ENCODE measurements around the gene TMED5. TPM values are rescaled to one million over a fixed set of nuclear protein-coding genes. Genes with fewer than 3 reads are reported as not detected.

The TMED5 gene
- total RNA-seq, 1 donor from 2014 or later, result 34.3 TPM

DNA sequence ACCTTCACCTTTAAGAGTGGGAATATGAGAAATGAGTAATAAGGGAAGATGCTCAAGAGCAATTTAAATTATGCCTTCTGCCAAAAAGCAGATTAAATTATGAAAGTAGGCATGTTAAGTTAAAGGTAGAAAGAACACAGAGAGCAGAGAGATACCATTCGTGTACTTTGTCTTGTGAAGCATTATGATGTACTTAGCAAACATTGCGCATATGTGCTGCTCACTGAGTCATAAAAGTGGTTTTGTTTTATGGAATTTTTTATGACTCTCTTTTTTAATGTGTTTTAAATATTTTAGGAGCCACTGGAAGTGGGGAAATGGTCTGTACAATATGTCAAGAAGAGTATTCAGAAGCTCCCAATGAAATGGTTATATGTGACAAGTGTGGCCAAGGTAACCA, 65.8 kb downstream of the TMED5 start:
- Histone ChIP-seq H3K27ac (no peak overlapping the region), H3K9me3 (ENCODE audit: low read depth) (no peaks in the 10 kb centered on the region), H3F3A (ENCODE audit: low read depth) (no peaks in the 10 kb centered on the region), H3K9ac (no peak overlapping the region), H3K4me3 (no peak overlapping the region), H3K27me3 (no peaks in the 10 kb centered on the region), H2AFZ (replicated peaks) (no peak overlapping the region), H3K4me2 (no peak overlapping the region), H3K79me2 (ENCODE audit: low read depth) (peaks cover 71% of the 10 kb centered on the region), H4K20me1 (ENCODE audit: low read depth) (peaks cover 49% of the 10 kb centered on the region), H3K4me1 (no peaks in the 10 kb centered on the region), H3K36me3 (peaks cover 33% of the 10 kb centered on the region)
- no peaks in the 10 kb centered on the region for H3K27me3 Mint-ChIP-seq (ENCODE audit: insufficient read depth, low read depth)
- no peak overlapping the region for H3K4me3 Mint-ChIP-seq
- TF ChIP-seq EZH2phosphoT487 (IDR thresholded peaks at IDR 0.05) (no peak), EZH2 (IDR thresholded peaks at IDR 0.05) (no peak)
- TF ChIP-seq, protein P1, sequence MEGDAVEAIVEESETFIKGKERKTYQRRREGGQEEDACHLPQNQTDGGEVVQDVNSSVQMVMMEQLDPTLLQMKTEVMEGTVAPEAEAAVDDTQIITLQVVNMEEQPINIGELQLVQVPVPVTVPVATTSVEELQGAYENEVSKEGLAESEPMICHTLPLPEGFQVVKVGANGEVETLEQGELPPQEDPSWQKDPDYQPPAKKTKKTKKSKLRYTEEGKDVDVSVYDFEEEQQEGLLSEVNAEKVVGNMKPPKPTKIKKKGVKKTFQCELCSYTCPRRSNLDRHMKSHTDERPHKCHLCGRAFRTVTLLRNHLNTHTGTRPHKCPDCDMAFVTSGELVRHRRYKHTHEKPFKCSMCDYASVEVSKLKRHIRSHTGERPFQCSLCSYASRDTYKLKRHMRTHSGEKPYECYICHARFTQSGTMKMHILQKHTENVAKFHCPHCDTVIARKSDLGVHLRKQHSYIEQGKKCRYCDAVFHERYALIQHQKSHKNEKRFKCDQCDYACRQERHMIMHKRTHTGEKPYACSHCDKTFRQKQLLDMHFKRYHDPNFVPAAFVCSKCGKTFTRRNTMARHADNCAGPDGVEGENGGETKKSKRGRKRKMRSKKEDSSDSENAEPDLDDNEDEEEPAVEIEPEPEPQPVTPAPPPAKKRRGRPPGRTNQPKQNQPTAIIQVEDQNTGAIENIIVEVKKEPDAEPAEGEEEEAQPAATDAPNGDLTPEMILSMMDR (IDR thresholded peaks at IDR 0.05), result no peak
- H3K36me3 Mint-ChIP-seq, result peaks cover 16% of the 10 kb centered on the region
- peaks cover 3% of the 10 kb centered on the region for H3K9me3 Mint-ChIP-seq
- H3K27ac Mint-ChIP-seq, result no peak overlapping the region
- no peak for DNase-seq (ENCODE audit: low spot score)
- H3K4me1 Mint-ChIP-seq, result no peaks in the 10 kb centered on the region

DNA sequence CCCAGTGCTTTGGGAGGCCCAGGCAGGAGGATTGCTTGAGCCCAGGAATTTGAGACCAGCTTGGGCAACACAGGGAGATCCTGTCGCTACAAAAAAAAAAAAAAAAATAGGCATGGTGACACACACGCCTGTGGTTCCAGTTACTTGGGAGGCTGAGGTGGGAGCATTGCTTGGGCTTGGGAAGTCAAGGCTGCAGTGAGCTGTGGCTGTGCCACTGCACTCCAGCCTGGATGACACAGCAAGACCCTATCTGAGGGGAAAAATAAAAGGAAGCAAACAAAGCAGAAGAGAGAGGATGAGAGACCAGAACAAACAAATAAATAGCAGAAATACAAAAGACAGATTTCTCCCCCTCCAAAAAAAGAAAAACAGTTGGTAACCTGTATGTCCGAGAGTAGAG, 67.1 kb downstream of the TMED5 start:
- no peaks in the 10 kb centered on the region for H3F3A ChIP-seq (ENCODE audit: low read depth)
- no peak overlapping the region for H3K4me3 Mint-ChIP-seq
- no peaks in the 10 kb centered on the region for H3K4me1 ChIP-seq
- no peak overlapping the region for H3K9ac ChIP-seq
- no peak overlapping the region for H2AFZ ChIP-seq (replicated peaks)
- no peaks in the 10 kb centered on the region for H3K27me3 Mint-ChIP-seq (ENCODE audit: insufficient read depth, low read depth)
- TF ChIP-seq EZH2phosphoT487 (IDR thresholded peaks at IDR 0.05) (no peak), EZH2 (IDR thresholded peaks at IDR 0.05) (no peak)
- TF ChIP-seq, protein P1 (IDR thresholded peaks at IDR 0.05), result no peak
- no peaks in the 10 kb centered on the region for H3K9me3 ChIP-seq (ENCODE audit: low read depth)
- no peak overlapping the region for H3K27ac Mint-ChIP-seq
- DNase-seq (ENCODE audit: low spot score), result no peak
- H3K27ac ChIP-seq, result no peak overlapping the region
- no peaks in the 10 kb centered on the region for H3K4me1 Mint-ChIP-seq
- peaks cover 24% of the 10 kb centered on the region for H3K36me3 ChIP-seq
- peaks cover 84% of the 10 kb centered on the region for H3K79me2 ChIP-seq (ENCODE audit: low read depth)
- no peak overlapping the region for H3K4me2 ChIP-seq
- no peaks in the 10 kb centered on the region for H3K27me3 ChIP-seq
- H4K20me1 ChIP-seq (ENCODE audit: low read depth), result peaks cover 62% of the 10 kb centered on the region
- H3K9me3 Mint-ChIP-seq, result peaks cover 11% of the 10 kb centered on the region
- H3K4me3 ChIP-seq, result no peak overlapping the region
- peaks cover 24% of the 10 kb centered on the region for H3K36me3 Mint-ChIP-seq

DNA sequence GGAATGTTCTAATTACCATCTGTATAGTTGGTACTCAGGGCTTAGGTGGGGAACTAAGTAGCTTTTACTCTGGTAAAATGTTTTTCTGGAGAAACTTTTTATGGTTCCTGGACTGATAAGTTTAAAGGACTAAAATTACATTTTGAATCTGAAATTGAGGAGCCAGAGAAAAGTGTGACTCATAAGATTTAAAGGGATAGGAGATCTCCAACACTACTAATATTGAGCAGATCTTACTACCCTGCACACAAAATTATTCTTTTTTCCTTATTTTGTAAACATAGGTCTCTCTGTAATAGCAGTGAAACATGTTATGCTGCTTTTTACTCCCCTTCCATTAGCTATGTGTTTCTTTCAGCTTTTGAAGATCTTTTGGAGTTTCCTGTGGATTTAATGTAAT, 68.7 kb downstream of the TMED5 start:
- peaks cover 27% of the 10 kb centered on the region for H3K9me3 Mint-ChIP-seq
- Histone ChIP-seq H3K27ac (no peak overlapping the region), H4K20me1 (ENCODE audit: low read depth) (peaks cover 77% of the 10 kb centered on the region), H3K9me3 (ENCODE audit: low read depth) (no peaks in the 10 kb centered on the region), H3K36me3 (peaks cover 21% of the 10 kb centered on the region), H2AFZ (replicated peaks) (no peak overlapping the region), H3K4me3 (no peak overlapping the region), H3K4me1 (no peaks in the 10 kb centered on the region), H3K27me3 (no peaks in the 10 kb centered on the region), H3K4me2 (no peak overlapping the region), H3K79me2 (ENCODE audit: low read depth) (peaks cover 87% of the 10 kb centered on the region), H3K9ac (no peak overlapping the region), H3F3A (ENCODE audit: low read depth) (no peaks in the 10 kb centered on the region)
- H3K4me1 Mint-ChIP-seq, result no peaks in the 10 kb centered on the region
- no peak overlapping the region for H3K27ac Mint-ChIP-seq
- peaks cover 38% of the 10 kb centered on the region for H3K36me3 Mint-ChIP-seq
- H3K4me3 Mint-ChIP-seq, result no peak overlapping the region
- no peak for TF ChIP-seq EZH2 (IDR thresholded peaks at IDR 0.05)
- TF ChIP-seq, protein P1 (IDR thresholded peaks at IDR 0.05), result no peak
- TF ChIP-seq EZH2phosphoT487 (IDR thresholded peaks at IDR 0.05), result no peak
- no peak for DNase-seq (ENCODE audit: low spot score)
- H3K27me3 Mint-ChIP-seq (ENCODE audit: insufficient read depth, low read depth), result no peaks in the 10 kb centered on the region

Data from neural progenitor cell (in vitro differentiated cells).